GM12874 (cell line): ENCODE data around the gene RBM6.

Experiments
- TF ChIP-seq, protein P1 (sequence below): IDR thresholded peaks from 2 replicates; pipeline ENCODE4 v1.5.1; 2011; ENCODE audit warnings: low read depth, mild to moderate bottlenecking, control low read depth, low read length, moderate library complexity; ENCODE audit not compliant: insufficient read depth

RBM6 gene

DNA sequence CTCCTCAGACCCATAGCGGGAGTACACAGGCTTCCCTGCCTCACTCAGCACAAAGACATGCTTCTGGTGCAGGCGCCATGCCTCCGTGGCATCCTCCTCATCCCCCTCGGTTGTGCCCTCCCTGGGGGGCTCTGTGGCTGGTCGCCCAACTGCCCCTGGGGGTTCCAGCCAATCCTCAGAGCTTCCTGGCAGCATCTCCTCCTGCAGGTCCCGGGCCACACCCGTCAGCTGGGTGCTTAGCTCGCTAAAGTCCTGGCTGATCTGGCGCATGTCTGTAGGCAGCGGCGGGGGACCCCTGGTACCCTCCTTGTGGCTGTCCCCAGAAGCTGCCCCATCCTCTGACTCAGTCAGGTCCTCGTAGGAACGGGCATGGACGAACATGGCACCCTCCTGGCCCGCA is 28.3 kb upstream of the RBM6 start:
- TF ChIP-seq, protein P1, sequence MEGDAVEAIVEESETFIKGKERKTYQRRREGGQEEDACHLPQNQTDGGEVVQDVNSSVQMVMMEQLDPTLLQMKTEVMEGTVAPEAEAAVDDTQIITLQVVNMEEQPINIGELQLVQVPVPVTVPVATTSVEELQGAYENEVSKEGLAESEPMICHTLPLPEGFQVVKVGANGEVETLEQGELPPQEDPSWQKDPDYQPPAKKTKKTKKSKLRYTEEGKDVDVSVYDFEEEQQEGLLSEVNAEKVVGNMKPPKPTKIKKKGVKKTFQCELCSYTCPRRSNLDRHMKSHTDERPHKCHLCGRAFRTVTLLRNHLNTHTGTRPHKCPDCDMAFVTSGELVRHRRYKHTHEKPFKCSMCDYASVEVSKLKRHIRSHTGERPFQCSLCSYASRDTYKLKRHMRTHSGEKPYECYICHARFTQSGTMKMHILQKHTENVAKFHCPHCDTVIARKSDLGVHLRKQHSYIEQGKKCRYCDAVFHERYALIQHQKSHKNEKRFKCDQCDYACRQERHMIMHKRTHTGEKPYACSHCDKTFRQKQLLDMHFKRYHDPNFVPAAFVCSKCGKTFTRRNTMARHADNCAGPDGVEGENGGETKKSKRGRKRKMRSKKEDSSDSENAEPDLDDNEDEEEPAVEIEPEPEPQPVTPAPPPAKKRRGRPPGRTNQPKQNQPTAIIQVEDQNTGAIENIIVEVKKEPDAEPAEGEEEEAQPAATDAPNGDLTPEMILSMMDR: no peak

DNA sequence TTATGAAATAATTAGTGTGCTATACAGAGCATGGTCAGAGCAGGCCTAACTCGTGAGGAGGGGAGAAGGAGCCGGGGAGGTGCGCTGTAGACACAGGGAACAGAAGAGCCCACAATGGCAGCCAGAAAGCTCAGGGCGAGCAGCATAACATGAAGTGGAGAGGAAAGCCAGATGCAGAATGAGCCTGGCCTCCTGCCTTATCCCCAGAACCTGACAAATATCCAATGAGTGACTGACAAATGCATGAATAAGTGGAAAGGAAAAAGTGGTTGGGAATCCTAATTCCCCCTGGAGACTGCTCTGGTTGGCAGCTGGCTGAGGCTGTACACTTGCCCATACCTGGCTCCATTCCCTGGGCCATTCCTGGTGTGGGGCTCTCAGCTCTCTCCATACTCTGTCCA is 27.1 kb upstream of the RBM6 start:
- TF ChIP-seq, protein P1: no peak

DNA sequence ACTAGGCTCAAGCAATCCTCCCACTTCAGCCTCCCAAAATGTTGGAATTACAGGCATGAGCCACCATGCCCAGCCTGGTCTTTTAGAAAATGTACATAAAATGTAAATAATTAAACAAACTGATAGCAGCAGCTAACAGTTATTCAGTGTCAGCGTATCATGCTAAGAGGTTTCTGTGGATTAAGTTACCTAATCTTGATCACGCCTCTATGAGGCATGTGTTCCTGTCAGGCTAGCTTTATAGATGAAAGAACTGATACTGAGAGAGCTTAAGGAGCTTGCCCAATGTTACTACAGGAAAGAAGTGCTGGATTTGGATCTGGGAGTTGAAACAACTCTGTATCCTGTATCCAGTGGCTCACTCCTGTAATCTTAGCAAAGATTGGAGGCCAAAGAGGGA is 25.0 kb upstream of the RBM6 start:
- TF ChIP-seq, protein P1: no peak

DNA sequence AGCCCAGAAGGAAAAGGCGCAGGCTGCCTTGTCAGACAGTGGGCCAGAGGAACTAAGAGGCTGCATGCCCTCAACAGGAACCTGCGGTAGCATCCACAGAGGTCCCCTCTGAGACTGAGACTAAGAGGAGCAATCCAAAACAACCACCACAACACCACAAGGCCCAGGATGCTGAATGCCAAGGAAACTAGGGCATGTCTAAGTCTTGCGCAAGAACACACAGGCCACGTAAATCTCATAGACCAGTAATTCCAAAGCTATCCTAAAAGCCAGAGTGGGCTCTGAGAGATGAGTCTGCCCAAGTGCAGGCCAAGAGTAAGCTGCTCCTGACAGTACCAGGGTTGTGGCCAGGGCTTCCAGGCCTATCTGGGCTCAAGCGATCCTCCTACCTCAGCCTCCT is 23.3 kb upstream of the RBM6 start:
- TF ChIP-seq, protein P1: no peak

DNA sequence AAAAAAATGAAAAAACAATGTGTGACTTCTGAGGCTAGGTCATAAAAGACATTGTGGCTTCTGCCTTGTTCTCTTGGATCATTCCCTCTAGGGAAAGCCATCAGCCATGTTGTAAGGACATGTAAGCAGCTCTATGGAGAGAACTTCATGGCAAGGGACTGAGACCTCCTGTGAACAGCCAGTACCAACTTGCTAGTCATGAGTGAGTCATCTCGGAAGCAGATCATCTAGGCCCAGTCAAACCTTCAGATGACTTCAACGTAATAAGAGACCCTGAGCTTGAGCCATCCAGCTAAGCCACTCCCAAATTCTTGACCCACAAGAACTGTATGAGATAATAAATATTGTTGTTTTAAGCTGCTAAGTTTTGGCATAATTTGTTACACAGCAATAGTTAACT is 15.3 kb upstream of the RBM6 start:
- TF ChIP-seq, protein P1: no peak

DNA sequence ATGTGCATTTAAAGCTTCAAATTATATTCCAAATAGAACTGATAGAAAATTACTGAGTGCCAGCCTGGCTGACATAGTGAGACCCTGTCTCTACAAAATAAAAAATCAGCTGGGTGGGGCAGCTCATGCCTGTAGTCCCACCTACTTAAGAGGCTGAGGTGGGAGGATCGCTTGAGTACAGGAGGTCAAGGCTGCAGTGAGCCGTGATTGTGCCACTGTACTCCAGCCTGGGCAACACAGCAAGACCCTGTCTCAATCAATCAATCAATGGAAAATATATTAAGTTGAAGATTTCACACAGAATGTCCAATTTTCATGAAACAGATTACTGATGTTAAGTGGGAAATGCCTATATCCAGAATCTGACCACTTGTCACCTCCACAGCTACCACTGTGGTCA is 14.5 kb upstream of the RBM6 start:
- TF ChIP-seq, protein P1: no peak

DNA sequence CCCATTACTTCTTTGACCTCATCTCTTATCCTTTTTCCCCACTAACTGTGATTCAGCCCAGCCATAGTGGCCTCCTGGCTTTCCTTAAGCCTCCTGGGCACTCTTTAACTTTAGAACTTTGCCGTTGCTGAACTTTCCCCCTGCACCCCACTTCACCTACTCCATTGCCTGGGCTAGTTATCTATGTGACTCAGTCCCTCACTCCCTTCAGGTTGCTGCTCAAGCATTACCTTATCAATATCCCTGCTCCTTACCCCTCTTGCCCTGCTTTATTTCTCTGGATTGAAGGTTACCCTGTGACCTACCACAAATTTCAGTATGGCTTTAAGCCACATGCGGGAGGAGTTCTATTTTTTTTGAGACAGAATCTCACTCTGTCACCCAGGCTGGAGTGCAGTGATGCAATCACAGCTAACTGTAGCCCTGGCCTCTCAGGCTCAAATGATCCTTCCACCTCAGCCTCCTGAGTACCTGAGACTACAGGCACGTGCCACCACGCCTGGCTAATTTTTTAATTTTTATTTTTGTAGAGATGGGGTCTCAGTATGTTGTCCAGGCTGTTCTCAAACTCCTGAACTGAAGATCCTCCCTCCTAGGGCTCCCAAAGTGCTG is 13.7 kb upstream of the RBM6 start:
- TF ChIP-seq, protein P1: no peak
